Esophagus squamous epithelium (tissue), 5 donors: ENCODE results near the gene IQUB. TPM values are rescaled to one million over a fixed set of nuclear protein-coding genes. Genes with fewer than 3 reads are reported as not detected.

Experiments
- DNase-seq: peaks from one replicate; lab custom pipeline; 2025; lab: John Stamatoyannopoulos, UW
- H3K27ac ChIP-seq, 4 donors: fragments of 200-600 bp; sonication (generic); one replicate each; pipeline ENCODE4 v1.5.1; 2016 to 2019; ENCODE audit warnings: mild to moderate bottlenecking in 1 of 4
- H3K27me3 ChIP-seq, 4 donors: fragments of 200-600 bp; sonication (generic); 1 replicate in 3 of 4; 2 replicates in 1 of 4; pipeline versions ENCODE4 v1.5.1 to v1.6.0; 2017 to 2021; ENCODE audit warnings: antibody characterized with exemption in 1 of 4
- H3K36me3 ChIP-seq, 3 donors: fragments of 200-600 bp; sonication (generic); one replicate each; pipeline ENCODE4 v1.5.1; 2016 to 2019
- H3K4me1 ChIP-seq, 3 donors: fragments of 200-600 bp; sonication (generic); one replicate each; pipeline ENCODE4 v1.5.1; 2017 to 2019
- H3K4me3 ChIP-seq, 4 donors: fragments of 200-600 bp; sonication (generic); 1 replicate in 3 of 4; 2 replicates in 1 of 4; pipeline ENCODE4 v1.5.1; 2016 to 2019; ENCODE audit warnings: mild to moderate bottlenecking in 2 of 4, moderate library complexity in 1 of 4
- H3K9me3 ChIP-seq, 3 donors: fragments of 200-600 bp; sonication (generic); one replicate each; pipeline ENCODE4 v1.5.1; 2016 to 2019
- POLR2A ChIP-seq, 4 donors: fragments of 450-650 bp; IDR thresholded peaks; one replicate each; pipeline ENCODE4 v1.6.1; 2017; ENCODE audit warnings: antibody characterized with exemption in 4 of 4, mild to moderate bottlenecking in 4 of 4, moderate library complexity in 3 of 4
- WGBS, 2 donors: methylation state at CpG; one replicate each; pipeline ENCODE4 v1.1.5; 2018; 5-methylcytosine and 5-hydroxymethylcytosine counted together
- intact Hi-C: fragments of 100-400 bp; cut with DNase I; formaldehyde crosslinking; loops from one replicate; pipeline ENCODE4 v1.15.0; 2022
- total RNA-seq, 4 donors: library from RNA; depleted of rRNA; stranded (reverse); fragments of >200 nt; gene quantifications; one replicate each; pipeline ENCODE4 v1.1.0, GENCODE V29; 2016
- TF ChIP-seq, protein P1 (sequence below), 6 experiments: fragments of 450-650 bp in 4 of 6; fragments of 200-600 bp in 2 of 6; sonication (generic) in 2 of 6; IDR thresholded peaks; one replicate each; pipeline ENCODE4 v1.5.1; 2016 to 2019; ENCODE audit warnings: antibody characterized with exemption in 6 of 6, mild to moderate bottlenecking in 4 of 6, moderate library complexity in 4 of 6
- donor health status: DM: yes; HTN: yes; CAD: no.

The IQUB gene
- total RNA-seq, 4 donors from 2014 or later = 0.27 TPM; not detected in 3

DNA sequence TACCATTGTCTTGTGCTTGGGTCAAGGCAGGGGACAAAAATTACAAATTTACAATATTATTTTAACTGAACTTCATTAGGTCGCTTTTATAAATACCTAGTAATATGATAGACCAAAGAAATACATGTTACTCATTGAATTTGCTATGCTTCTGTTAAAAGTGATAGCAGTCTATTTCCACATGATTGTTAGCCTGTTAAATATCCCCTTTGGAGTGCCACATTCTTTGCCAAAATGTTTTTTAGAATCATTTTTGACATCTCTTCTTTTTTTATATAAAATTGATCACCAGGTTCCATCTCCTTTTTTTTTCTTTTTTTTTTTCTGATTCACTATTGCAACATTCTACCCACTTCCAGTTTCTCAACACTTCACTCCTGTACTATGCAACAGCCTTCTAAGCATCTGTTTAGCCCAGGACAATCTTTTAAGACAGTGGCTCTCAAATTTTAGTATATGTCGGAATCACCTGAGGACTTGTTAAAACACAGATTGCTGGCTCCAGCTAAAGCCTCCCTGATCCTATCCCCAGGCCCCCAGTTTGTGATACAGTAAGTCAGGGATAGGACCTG lies 39.6 kb upstream of the IQUB start:
- 86 to 94% methylated on average over 2 of the region's 2 CpGs for WGBS, 2 donors
- Histone ChIP-seq H3K36me3 (no peaks in the 10 kb centered on the region), H3K4me3 (no peak overlapping the region), H3K27ac (no peak overlapping the region), H3K4me1 (no peaks in the 10 kb centered on the region), H3K9me3 (no peaks in the 10 kb centered on the region), H3K27me3 (peaks cover 0 to 17% (median 0%) of the 10 kb centered on the region in 4 donors)
- intact Hi-C loops = no loop called here
- TF ChIP-seq POLR2A (IDR thresholded peaks at IDR 0.05) = no peak
- TF ChIP-seq, protein P1, sequence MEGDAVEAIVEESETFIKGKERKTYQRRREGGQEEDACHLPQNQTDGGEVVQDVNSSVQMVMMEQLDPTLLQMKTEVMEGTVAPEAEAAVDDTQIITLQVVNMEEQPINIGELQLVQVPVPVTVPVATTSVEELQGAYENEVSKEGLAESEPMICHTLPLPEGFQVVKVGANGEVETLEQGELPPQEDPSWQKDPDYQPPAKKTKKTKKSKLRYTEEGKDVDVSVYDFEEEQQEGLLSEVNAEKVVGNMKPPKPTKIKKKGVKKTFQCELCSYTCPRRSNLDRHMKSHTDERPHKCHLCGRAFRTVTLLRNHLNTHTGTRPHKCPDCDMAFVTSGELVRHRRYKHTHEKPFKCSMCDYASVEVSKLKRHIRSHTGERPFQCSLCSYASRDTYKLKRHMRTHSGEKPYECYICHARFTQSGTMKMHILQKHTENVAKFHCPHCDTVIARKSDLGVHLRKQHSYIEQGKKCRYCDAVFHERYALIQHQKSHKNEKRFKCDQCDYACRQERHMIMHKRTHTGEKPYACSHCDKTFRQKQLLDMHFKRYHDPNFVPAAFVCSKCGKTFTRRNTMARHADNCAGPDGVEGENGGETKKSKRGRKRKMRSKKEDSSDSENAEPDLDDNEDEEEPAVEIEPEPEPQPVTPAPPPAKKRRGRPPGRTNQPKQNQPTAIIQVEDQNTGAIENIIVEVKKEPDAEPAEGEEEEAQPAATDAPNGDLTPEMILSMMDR (IDR thresholded peaks at IDR 0.05) = no peak
- DNase-seq = no peak

DNA sequence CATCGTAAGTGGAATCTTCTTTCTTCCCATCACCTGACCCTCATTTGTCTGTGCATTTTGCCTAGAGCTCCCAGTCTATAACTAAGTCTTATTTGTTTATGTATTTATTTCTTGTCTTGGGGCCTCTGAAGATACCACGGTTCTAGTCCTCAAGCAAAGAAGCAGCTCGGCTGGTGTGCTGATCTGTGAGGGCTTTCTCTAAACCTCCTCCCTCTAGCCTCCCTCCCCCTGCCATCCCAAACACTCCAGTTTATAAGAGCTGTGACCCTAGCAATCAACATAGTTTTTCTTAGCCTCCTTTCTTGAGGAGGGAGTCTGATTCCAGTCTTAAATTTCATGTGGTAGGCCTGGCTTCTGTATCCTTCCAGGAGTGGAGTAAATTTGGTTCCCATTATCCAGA lies 38.9 kb upstream of the IQUB start:
- H3K4me1 ChIP-seq = no peaks in the 10 kb centered on the region
- intact Hi-C loops = no loop called here
- 54 to 60% methylated on average over 3 of the region's 3 CpGs for WGBS, 2 donors
- no peaks in the 10 kb centered on the region for H3K36me3 ChIP-seq
- no peak overlapping the region for H3K4me3 ChIP-seq
- peaks cover 0 to 11% (median 0%) of the 10 kb centered on the region in 4 donors for H3K27me3 ChIP-seq
- H3K27ac ChIP-seq = no peak overlapping the region
- no peak for TF ChIP-seq POLR2A (IDR thresholded peaks at IDR 0.05)
- TF ChIP-seq, protein P1 (IDR thresholded peaks at IDR 0.05) = no peak
- no peaks in the 10 kb centered on the region for H3K9me3 ChIP-seq
- no peak for DNase-seq

DNA sequence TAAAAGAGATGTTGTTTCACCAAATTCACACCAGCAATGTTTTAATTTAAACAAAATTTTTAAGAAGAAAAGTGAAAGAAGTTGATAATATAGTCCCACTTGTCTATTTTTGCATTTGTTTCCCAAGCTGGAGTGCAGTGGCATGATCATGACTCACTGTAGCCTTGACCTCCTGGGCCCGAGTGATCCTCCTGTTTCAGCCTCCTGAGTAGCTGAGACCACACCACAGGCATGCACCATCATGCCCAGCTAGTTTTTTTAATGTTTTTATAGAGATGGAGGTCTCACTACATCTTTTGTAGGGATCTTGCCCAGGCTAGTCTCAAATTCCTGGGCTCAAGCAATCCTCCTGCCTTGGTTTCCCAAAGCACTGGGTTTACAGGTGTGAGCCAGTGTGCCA lies 37.3 kb upstream of the IQUB start:
- H3K36me3 ChIP-seq = no peaks in the 10 kb centered on the region
- H3K27me3 ChIP-seq = peaks cover 0 to 4% (median 0%) of the 10 kb centered on the region in 4 donors
- 44 to 64% methylated on average over 1 of the region's 1 CpG for WGBS, 2 donors
- H3K27ac ChIP-seq = no peak overlapping the region
- H3K9me3 ChIP-seq = no peaks in the 10 kb centered on the region
- DNase-seq = no peak
- no peak for TF ChIP-seq POLR2A (IDR thresholded peaks at IDR 0.05)
- no peaks in the 10 kb centered on the region for H3K4me1 ChIP-seq
- no peak overlapping the region for H3K4me3 ChIP-seq
- intact Hi-C loops = no loop called here

DNA sequence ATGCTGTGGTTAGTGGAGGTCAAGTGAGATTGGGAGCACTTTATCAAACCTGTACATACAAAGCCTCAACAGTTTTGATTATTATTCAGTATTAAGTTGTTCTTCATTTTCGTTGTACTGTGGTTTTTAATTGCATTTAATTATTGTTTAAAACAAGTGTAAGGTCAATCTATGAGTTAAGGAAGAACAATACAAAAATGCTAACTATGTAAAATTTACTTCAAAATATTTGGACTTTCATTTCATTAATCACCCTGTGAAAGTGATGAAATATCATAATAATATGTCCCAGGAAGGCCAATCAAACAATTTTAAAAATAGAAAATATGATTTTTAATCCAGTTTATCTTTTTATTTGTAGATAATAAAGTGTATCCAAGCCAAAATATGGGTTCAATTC lies 36.8 kb upstream of the IQUB start:
- TF ChIP-seq, protein P1 (IDR thresholded peaks at IDR 0.05) = no peak
- TF ChIP-seq POLR2A (IDR thresholded peaks at IDR 0.05) = no peak
- 40 to 52% methylated on average over 1 of the region's 1 CpG for WGBS, 2 donors

DNA sequence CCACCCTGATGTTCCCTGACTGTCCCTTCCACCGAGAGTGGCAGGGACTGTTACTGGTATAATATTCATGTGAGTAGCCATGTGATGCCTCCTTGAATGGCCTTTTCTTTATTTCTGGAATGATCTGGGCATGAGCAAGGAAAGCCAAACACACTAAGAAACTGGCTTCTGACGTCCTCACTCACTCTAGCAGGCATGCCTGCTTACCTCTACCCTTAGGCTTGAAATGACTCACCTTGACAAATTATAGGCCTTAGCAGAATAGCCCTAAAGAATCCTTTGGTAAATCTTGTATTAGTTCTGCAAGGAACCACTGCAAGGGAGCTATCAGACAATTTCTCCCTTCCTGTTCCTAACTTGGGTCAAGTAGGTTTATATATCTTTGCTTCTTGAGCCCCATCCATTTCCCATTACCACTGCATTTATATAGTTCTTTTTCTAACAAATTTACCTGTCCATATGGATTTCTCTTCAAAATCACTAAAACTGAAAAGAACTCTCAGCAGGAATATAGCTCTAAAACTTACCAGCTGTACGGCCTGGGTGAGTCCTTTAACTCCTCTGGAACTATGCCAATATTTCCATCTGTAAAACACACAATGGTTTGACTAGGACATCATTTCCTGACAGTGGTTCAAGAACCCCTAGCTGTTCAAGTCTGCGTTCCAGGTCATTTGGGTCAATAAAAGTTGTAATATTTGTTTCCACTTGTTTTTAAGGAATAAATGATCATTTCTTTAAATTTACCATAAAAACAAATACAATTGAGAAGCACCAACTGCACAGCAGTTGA lies 36.2 kb upstream of the IQUB start:
- DNase-seq = no peak
- WGBS, 2 donors = 43 to 52% methylated on average over 4 of the region's 4 CpGs

More for the DNA sequence above, 36.8 kb upstream of the IQUB start:
- Histone ChIP-seq H3K4me3 (no peak overlapping the region), H3K9me3 (no peaks in the 10 kb centered on the region), H3K36me3 (no peaks in the 10 kb centered on the region), H3K4me1 (no peaks in the 10 kb centered on the region), H3K27me3 (no peaks in the 10 kb centered on the region), H3K27ac (no peak overlapping the region)
- no peak for DNase-seq
- intact Hi-C loops = no loop called here

More for the DNA sequence above, 36.2 kb upstream of the IQUB start:
- Histone ChIP-seq H3K36me3 (no peaks in the 10 kb centered on the region), H3K27me3 (no peaks in the 10 kb centered on the region), H3K4me1 (no peaks in the 10 kb centered on the region), H3K27ac (no peak overlapping the region), H3K4me3 (no peak overlapping the region), H3K9me3 (no peaks in the 10 kb centered on the region)
- intact Hi-C loops = no loop called here
- TF ChIP-seq, protein P1 (IDR thresholded peaks at IDR 0.05) = no peak
- no peak for TF ChIP-seq POLR2A (IDR thresholded peaks at IDR 0.05)
